NT2/D1 (cell line): ENCODE results near the gene UFC1.

Experiments
- SUZ12 ChIP-seq: IDR thresholded peaks from 2 replicates; pipeline ENCODE4 v1.6.1; 2011; ENCODE audit not compliant: insufficient read length, insufficient read depth; ENCODE audit errors: extremely low read depth
- YY1 ChIP-seq: IDR thresholded peaks from 2 replicates; pipeline ENCODE4 v1.6.1; 2011; ENCODE audit not compliant: insufficient read length, insufficient read depth
- ZNF274 ChIP-seq: IDR thresholded peaks from 2 replicates; pipeline ENCODE4 v1.6.1; 2011; ENCODE audit warnings: mild to moderate bottlenecking, low read depth, low read length

DNA sequence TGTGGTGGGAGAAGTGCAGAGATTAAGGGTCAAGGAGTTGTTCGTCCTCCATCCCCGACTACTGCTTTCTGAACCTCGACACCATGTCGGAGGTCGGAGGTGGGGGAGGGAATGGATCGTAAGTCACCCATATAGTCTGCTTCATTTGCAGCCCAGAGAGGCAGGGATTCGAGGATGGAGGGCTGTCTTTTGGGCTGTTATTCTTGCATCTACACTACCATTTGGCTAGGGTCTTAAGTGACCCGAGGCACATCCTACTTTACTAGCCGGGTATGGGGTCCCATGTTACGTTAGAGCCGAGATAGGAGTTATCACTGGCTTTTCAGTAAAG, 6.1 kb downstream of the UFC1 start:
- TF ChIP-seq SUZ12 (no peak), YY1 (no peak), ZNF274 (no peak)
